ENCODE results near the gene DPCD.

DNA sequence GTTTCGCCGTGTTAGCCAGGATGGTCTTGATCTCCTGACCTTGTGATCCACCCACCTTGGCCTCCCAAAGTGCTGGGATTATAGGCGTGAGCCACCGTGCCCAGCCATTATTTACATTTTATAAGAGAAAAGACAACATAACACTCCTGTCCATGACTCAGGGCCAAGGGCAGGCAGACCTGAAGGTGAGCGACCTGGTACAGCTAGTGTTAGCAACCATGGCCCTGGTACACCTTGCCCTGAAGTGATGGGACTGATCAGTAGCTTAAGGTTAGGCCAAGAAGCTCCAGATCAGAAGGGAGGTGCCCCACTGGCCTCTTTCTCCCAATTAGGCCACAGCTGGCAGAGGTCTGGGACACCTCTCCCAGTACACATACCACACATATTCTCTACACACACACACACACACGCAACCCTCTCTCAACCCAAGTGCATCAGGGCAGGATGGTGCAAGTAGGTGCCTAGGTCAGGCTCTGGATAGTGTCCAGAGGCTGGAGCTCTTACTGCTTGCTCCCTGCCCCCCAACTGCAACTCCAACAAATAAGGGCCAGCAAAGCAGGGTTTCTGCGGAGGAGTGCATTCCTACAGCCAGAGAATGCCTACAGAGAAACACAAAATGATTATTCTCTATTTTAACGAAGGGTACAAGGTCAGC, 43.8 kb downstream of the DPCD start:
- TF ChIP-seq, protein P1, sequence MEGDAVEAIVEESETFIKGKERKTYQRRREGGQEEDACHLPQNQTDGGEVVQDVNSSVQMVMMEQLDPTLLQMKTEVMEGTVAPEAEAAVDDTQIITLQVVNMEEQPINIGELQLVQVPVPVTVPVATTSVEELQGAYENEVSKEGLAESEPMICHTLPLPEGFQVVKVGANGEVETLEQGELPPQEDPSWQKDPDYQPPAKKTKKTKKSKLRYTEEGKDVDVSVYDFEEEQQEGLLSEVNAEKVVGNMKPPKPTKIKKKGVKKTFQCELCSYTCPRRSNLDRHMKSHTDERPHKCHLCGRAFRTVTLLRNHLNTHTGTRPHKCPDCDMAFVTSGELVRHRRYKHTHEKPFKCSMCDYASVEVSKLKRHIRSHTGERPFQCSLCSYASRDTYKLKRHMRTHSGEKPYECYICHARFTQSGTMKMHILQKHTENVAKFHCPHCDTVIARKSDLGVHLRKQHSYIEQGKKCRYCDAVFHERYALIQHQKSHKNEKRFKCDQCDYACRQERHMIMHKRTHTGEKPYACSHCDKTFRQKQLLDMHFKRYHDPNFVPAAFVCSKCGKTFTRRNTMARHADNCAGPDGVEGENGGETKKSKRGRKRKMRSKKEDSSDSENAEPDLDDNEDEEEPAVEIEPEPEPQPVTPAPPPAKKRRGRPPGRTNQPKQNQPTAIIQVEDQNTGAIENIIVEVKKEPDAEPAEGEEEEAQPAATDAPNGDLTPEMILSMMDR (IDR thresholded peaks at IDR 0.05) = no peak
- TF ChIP-seq POLR2A (IDR thresholded peaks at IDR 0.05) = no peak

Measured in right lobe of liver (tissue), 4 donors.